ENCODE data around the gene SLC2A4.

SLC2A4 gene

DNA sequence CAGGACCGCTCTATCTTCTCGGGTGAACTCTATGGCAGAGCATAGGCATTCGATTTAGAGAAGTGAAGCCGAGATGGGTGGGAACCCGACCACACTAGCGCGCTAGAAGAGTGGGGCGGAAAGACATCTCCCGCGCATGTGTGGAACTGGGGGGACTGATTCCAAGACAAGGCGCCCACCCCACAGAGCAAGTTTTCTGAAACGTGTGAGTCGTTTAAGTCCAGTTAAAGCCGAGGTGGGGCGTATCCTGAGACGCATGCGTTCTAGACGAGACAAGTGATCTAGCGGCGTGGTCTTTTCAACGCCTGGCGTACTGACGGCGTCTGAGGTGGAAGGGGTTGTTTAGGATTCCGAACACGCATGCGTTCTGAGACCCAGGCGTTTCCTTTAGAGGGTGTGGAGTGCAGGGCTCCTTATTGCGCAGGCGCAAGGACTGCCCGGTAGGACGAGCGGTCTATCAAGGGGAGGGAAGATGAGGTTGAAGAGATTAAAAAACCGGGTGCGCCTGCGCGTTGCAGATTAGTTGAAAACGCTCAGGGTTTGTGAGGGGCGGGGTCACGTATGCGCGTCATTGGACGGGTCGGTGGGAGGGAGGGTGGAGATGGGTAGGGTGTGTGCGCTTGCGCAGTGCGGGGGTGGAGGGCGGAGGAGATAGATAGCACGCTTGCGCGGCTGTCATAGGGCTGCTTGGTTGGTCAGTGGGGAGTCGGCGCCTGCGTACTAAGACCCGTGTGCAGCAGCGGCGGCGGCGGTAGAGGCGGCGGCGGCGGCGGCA lies 25.6 kb downstream of the SLC2A4 start, which contains the start of gene EIF5A:
Gene EIF5A (plus strand): TSS at position 718 of the 775 bp plus-strand sequence. CDS start 2,008 bp downstream, outside the sequence.
- peaks cover 43% of the 10 kb centered on the region for H3K79me2 ChIP-seq (ENCODE audit: insufficient read depth, low read length)
- H3K36me3 ChIP-seq (ENCODE audit: insufficient read depth, low read length), result peaks cover 34% of the 10 kb centered on the region
- ATAC-seq (ENCODE audit: insufficient read depth, low read depth) (peak; percentile 83), DNase-seq (peak; percentile 100)
- H2AFZ ChIP-seq (ENCODE audit: low read depth, low read length), result peak within 1 kb of the TSS; percentile 67
- peaks cover 38% of the 10 kb centered on the region for H4K20me1 ChIP-seq (ENCODE audit: insufficient read depth, low read length)
- no peaks in the 10 kb centered on the region for H3K9me3 ChIP-seq (ENCODE audit: insufficient read depth, low read length, severe bottlenecking)
- peak within 1 kb of the TSS; percentile 94 for H3K27ac ChIP-seq (ENCODE audit: low read length)
- peaks cover 50% of the 10 kb centered on the region for H3K4me1 ChIP-seq (ENCODE audit: insufficient read depth, low read length)
- H3K4me3 ChIP-seq (ENCODE audit: low read depth in 1 of 2, low read length in 2 of 2), result peak within 1 kb of the TSS; percentile 77 to 84
- peak within 1 kb of the TSS; percentile 88 for H3K9ac ChIP-seq (ENCODE audit: low read depth, low read length)
- peak within 1 kb of the TSS; percentile 77 for H3K4me2 ChIP-seq (ENCODE audit: insufficient read depth, low read length)
- TF ChIP-seq, protein P1, sequence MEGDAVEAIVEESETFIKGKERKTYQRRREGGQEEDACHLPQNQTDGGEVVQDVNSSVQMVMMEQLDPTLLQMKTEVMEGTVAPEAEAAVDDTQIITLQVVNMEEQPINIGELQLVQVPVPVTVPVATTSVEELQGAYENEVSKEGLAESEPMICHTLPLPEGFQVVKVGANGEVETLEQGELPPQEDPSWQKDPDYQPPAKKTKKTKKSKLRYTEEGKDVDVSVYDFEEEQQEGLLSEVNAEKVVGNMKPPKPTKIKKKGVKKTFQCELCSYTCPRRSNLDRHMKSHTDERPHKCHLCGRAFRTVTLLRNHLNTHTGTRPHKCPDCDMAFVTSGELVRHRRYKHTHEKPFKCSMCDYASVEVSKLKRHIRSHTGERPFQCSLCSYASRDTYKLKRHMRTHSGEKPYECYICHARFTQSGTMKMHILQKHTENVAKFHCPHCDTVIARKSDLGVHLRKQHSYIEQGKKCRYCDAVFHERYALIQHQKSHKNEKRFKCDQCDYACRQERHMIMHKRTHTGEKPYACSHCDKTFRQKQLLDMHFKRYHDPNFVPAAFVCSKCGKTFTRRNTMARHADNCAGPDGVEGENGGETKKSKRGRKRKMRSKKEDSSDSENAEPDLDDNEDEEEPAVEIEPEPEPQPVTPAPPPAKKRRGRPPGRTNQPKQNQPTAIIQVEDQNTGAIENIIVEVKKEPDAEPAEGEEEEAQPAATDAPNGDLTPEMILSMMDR (IDR thresholded peaks at IDR 0.05; ENCODE audit: borderline replicate concordance, extremely low read depth, low read length, poor library complexity, severe bottlenecking), result no peak
- H3K27me3 ChIP-seq (ENCODE audit: insufficient read depth, low read length, poor library complexity), result no peaks in the 10 kb centered on the region

DNA sequence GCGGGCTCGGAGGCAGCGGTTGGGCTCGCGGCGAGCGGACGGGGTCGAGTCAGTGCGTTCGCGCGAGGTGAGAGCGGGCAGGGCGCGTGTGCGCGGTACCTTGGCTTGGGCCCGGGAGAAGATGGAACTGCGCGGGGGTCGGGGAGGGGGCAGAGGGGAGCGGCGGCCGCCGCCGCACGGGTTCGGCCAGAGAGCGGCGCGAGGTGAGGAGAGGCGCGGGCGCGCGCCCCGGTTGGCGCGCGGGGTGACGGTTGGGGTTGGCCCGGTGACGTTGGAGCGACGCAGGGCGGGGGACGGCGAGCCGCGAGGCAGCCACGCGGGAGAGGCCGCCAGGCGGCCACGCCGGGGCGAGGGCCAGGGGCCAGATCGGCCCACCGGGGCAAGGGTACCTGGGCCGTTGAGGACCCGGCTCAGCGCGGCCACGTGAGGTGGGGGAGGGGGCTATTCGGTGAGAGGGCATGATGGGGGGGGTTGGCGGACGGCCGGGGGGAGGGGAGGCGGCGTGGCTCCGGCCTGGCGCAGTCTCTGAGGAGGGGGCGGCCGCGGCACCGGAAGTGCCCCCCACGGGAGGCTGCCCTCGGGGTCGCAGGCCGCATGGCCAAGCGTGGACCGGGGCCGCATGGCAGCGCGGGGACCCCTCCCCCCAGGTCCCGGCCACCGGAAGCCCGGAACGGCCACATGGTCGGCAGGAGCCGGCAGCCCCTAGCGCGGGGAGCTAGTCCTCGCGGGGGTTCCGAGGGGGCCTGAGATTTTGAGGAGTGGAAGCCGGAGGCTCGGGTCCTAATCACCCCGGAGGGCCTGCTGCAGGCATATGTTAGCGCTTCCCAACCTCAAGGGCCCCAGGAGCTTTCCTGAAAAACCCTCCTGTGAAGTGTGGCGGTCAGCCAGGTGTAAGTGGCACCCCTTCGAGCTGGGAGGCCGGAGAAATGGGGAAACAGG lies 26.4 kb downstream of the SLC2A4 start:
- no peaks in the 10 kb centered on the region for H3K9me3 ChIP-seq (ENCODE audit: insufficient read depth, low read length, severe bottlenecking)
- H3K79me2 ChIP-seq (ENCODE audit: insufficient read depth, low read length), result peaks cover 50% of the 10 kb centered on the region
- H3K4me3 ChIP-seq (ENCODE audit: low read depth in 1 of 2, low read length in 2 of 2), result peak overlapping the region; percentile 77 to 84
- H2AFZ ChIP-seq (ENCODE audit: low read depth, low read length), result no peak overlapping the region
- peak overlapping the region; percentile 76 for H3K4me2 ChIP-seq (ENCODE audit: insufficient read depth, low read length)
- peak overlapping the region; percentile 88 for H3K9ac ChIP-seq (ENCODE audit: low read depth, low read length)
- peaks cover 56% of the 10 kb centered on the region for H3K4me1 ChIP-seq (ENCODE audit: insufficient read depth, low read length)
- ATAC-seq (ENCODE audit: insufficient read depth, low read depth) (peak; percentile 0; the same call in 1 of the 3 replicates), DNase-seq (peak; percentile 56)
- H3K27me3 ChIP-seq (ENCODE audit: insufficient read depth, low read length, poor library complexity), result no peaks in the 10 kb centered on the region
- peaks cover 45% of the 10 kb centered on the region for H4K20me1 ChIP-seq (ENCODE audit: insufficient read depth, low read length)
- peaks cover 42% of the 10 kb centered on the region for H3K36me3 ChIP-seq (ENCODE audit: insufficient read depth, low read length)
- peak overlapping the region; percentile 94 for H3K27ac ChIP-seq (ENCODE audit: low read length)
- TF ChIP-seq EZH2 (IDR thresholded peaks at IDR 0.05; ENCODE audit: borderline replicate concordance, low read depth, low read length, severe bottlenecking), result no peak
- TF ChIP-seq, protein P1 (IDR thresholded peaks at IDR 0.05; ENCODE audit: borderline replicate concordance, extremely low read depth, low read length, poor library complexity, severe bottlenecking), result peak; percentile 23

DNA sequence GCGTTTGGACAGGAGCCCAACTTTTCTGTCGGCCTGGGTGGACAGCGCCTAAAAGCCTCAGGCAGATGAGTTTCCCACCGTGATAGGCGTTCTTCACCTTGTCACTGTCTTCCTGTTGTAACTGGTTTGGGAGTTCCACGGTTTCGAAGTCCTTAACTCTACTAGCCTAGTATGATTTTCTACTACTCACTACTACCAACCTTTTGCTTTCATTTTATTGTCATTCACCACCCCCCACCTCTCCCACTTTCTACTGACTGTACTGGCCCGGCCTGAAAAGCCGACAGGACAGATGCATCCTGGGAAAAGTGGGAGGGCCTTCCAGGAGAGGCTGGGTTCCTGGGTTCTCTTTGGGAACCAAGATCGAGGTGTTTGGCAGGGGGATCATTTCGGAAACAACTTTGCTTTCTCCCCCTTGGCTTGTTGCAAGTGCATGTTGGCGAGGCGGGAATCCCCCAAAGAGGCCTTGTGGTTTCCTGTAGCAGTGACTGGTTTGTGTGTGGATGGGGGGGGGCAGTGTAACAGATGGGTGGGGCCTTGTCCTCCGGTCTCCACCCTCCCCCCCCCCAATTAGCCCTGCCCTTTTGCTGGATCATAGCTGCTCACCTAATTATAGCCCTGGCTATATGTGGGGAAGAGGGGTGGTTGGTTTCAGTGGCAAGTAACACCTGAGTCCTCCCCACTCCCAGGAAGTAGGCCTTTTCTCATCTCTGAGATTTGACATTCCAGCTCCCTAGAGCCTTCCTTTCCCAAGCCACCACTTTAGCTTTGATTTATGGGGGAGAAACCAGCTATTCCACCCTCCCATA lies 27.3 kb downstream of the SLC2A4 start:
- Histone ChIP-seq H2AFZ (ENCODE audit: low read depth, low read length) (no peak overlapping the region), H3K27me3 (ENCODE audit: insufficient read depth, low read length, poor library complexity) (no peaks in the 10 kb centered on the region), H3K4me3 (ENCODE audit: low read depth in 1 of 2, low read length in 2 of 2) (peak overlapping the region; percentile 77 to 84), H3K36me3 (ENCODE audit: insufficient read depth, low read length) (peaks cover 51% of the 10 kb centered on the region), H3K4me2 (ENCODE audit: insufficient read depth, low read length) (peak overlapping the region; percentile 76), H3K4me1 (ENCODE audit: insufficient read depth, low read length) (peaks cover 65% of the 10 kb centered on the region), H3K9me3 (ENCODE audit: insufficient read depth, low read length, severe bottlenecking) (no peaks in the 10 kb centered on the region), H3K9ac (ENCODE audit: low read depth, low read length) (peak overlapping the region; percentile 88), H4K20me1 (ENCODE audit: insufficient read depth, low read length) (peaks cover 53% of the 10 kb centered on the region), H3K79me2 (ENCODE audit: insufficient read depth, low read length) (peaks cover 58% of the 10 kb centered on the region), H3K27ac (ENCODE audit: low read length) (peak overlapping the region; percentile 94)
- no peak for TF ChIP-seq EZH2 (IDR thresholded peaks at IDR 0.05; ENCODE audit: borderline replicate concordance, low read depth, low read length, severe bottlenecking)
- TF ChIP-seq, protein P1 (IDR thresholded peaks at IDR 0.05; ENCODE audit: borderline replicate concordance, extremely low read depth, low read length, poor library complexity, severe bottlenecking), result no peak
- DNase-seq (peak; percentile 89), ATAC-seq (ENCODE audit: insufficient read depth, low read depth) (peak; percentile 25)
